Right atrium auricular region (tissue), 2 donors: ENCODE measurements around the gene PLK2. TPM values are rescaled to one million over a fixed set of nuclear protein-coding genes. Genes with fewer than 3 reads are reported as not detected.

Experiments
- DNase-seq: peaks from one replicate; pipeline ENCODE4 v3.0.0-alpha.2; 2019; ENCODE audit warnings: low spot score
- H3K27ac ChIP-seq, 2 donors: fragments of 200-600 bp; sonication (generic); 1 replicate in 1 of 2; 2 replicates in 1 of 2; pipeline ENCODE4 v1.5.1; 2016 to 2019
- H3K27me3 ChIP-seq, 2 donors: fragments of 200-600 bp; sonication (generic); one replicate each; pipeline versions ENCODE4 v1.5.1 to v1.6.0; 2017 to 2019
- H3K36me3 ChIP-seq: fragments of 200-600 bp; sonication (generic); one replicate; pipeline ENCODE4 v1.5.1; 2016
- H3K4me1 ChIP-seq, 2 donors: fragments of 200-600 bp; sonication (generic); one replicate each; pipeline versions ENCODE4 v1.5.1 to v1.6.0; 2017 to 2019
- H3K4me3 ChIP-seq, 2 donors: fragments of 200-600 bp; sonication (generic); 1 replicate in 1 of 2; 2 replicates in 1 of 2; pipeline ENCODE4 v1.5.1; 2017 to 2019; ENCODE audit warnings: mild to moderate bottlenecking in 1 of 2, moderate library complexity in 1 of 2
- H3K9me3 ChIP-seq, 2 donors: fragments of 200-600 bp; sonication (generic); one replicate each; pipeline ENCODE4 v1.5.1; 2019
- total RNA-seq, 2 donors: library from RNA; depleted of rRNA; stranded (reverse); fragments of >200 nt; gene quantifications; one replicate each; pipeline ENCODE4 v1.1.0, GENCODE V29; 2016
- TF ChIP-seq, protein P1 (sequence below), 2 donors: fragments of 200-600 bp; sonication (generic); IDR thresholded peaks; one replicate each; pipeline ENCODE4 v1.5.1; 2019; ENCODE audit warnings: antibody characterized with exemption in 2 of 2

The PLK2 gene
- total RNA-seq, 2 donors from 2014 or later = 63.3 to 138 TPM

DNA sequence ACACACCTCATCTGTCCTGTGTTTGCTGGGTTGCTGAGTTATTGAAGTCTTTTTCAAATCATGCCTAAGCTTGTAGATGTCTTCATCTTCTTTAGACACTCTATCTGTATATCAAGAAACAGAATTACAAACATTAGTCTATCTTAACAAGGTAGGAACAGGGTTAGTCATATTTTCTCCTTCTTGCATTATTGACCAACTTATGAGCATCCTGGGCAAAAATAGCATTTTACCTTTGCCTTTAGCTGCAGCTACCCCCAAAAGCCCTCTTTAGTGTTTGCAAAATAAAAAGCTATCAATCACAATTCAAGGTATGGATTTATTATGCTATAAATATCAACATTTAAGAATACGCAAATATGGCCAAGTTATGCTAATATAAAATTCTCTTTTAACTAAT, 3.4 kb downstream of the PLK2 start:
- no peak for DNase-seq
- Histone ChIP-seq H3K4me1 (peaks cover 0 to 37% of the 10 kb centered on the region in 2 donors), H3K4me3 (peak overlapping the region; percentile 86 to 97), H3K9me3 (no peaks in the 10 kb centered on the region), H3K27ac (peak overlapping the region; percentile 14 to 99), H3K27me3 (no peaks in the 10 kb centered on the region), H3K36me3 (peaks cover 56% of the 10 kb centered on the region)
- TF ChIP-seq, protein P1, sequence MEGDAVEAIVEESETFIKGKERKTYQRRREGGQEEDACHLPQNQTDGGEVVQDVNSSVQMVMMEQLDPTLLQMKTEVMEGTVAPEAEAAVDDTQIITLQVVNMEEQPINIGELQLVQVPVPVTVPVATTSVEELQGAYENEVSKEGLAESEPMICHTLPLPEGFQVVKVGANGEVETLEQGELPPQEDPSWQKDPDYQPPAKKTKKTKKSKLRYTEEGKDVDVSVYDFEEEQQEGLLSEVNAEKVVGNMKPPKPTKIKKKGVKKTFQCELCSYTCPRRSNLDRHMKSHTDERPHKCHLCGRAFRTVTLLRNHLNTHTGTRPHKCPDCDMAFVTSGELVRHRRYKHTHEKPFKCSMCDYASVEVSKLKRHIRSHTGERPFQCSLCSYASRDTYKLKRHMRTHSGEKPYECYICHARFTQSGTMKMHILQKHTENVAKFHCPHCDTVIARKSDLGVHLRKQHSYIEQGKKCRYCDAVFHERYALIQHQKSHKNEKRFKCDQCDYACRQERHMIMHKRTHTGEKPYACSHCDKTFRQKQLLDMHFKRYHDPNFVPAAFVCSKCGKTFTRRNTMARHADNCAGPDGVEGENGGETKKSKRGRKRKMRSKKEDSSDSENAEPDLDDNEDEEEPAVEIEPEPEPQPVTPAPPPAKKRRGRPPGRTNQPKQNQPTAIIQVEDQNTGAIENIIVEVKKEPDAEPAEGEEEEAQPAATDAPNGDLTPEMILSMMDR (IDR thresholded peaks at IDR 0.05) = no peak

DNA sequence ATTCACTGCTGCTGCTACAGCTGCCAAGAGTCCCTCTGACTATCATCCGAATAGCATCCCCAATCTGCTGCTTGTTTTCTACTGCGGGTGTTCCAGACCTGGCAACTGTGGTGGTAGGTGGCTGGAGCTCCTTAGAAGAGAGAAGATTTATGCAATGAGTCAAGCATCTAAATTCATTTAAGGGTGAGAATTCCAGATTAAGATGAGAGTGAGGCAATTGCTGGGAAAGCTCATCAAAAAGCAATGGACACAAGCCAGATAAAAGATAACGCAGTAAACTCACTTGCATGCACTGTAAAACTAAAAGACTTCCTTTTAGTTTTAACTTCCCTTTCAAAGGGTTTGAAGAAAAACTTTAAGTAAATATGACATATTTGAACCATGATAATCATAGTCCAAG, 3.9 kb downstream of the PLK2 start:
- TF ChIP-seq, protein P1 (IDR thresholded peaks at IDR 0.05) = no peak
- peaks cover 56% of the 10 kb centered on the region for H3K36me3 ChIP-seq
- DNase-seq = no peak
- no peaks in the 10 kb centered on the region for H3K27me3 ChIP-seq
- no peaks in the 10 kb centered on the region for H3K9me3 ChIP-seq
- H3K4me1 ChIP-seq = peaks cover 0 to 37% of the 10 kb centered on the region in 2 donors
- peak overlapping the region; percentile 14 to 99 for H3K27ac ChIP-seq
- peak overlapping the region; percentile 86 to 97 for H3K4me3 ChIP-seq

DNA sequence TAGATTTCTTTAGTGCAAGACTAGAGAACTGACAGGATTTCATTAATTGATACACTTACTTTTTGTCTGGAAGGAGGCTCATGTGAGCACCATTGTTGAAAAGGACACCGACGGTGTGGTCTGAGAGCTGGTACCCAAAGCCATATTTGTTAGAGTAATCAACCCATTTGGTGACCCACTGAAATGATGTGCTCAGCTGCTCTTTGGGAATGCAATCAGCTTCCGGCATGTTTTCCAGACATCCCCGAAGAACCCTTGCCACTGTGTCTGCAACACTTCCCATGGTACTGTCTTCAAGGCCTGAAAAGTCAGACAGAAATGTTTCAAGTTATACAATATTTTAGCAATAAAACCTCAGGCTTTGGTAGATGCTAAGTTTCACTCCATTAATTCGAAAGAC, 4.4 kb downstream of the PLK2 start:
- H3K36me3 ChIP-seq = peaks cover 56% of the 10 kb centered on the region
- peak overlapping the region; percentile 86 to 97 for H3K4me3 ChIP-seq
- no peaks in the 10 kb centered on the region for H3K27me3 ChIP-seq
- H3K4me1 ChIP-seq = peaks cover 0 to 37% of the 10 kb centered on the region in 2 donors
- H3K27ac ChIP-seq = peak overlapping the region in 1 of 2 donors; percentile 99
- TF ChIP-seq, protein P1 (IDR thresholded peaks at IDR 0.05) = no peak
- DNase-seq = no peak
- H3K9me3 ChIP-seq = no peaks in the 10 kb centered on the region

DNA sequence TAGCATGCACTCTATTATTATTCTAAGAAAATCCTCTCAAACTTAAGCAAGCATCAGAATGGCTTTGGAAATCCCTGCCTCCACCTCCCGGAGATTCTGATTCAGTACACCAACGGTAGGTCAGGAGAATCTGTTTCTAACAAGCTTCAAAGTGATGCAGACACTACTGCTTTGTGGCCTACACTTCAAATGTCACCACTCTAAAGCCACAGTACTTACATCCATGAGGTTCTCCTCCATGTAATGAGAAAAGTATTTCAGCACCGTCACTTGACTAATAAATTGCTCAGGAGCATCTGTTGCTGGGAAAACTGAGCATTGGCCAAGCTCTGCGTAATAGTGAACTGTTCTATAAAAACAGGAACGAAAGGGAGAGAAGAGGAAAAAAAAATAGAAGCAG, 4.8 kb downstream of the PLK2 start:
- no peak for DNase-seq
- Histone ChIP-seq H3K4me3 (peak overlapping the region; percentile 86 to 97), H3K36me3 (peaks cover 56% of the 10 kb centered on the region), H3K9me3 (no peaks in the 10 kb centered on the region), H3K27me3 (no peaks in the 10 kb centered on the region), H3K4me1 (peaks cover 0 to 37% of the 10 kb centered on the region in 2 donors), H3K27ac (peak overlapping the region in 1 of 2 donors; percentile 99)
- TF ChIP-seq, protein P1 (IDR thresholded peaks at IDR 0.05) = no peak

DNA sequence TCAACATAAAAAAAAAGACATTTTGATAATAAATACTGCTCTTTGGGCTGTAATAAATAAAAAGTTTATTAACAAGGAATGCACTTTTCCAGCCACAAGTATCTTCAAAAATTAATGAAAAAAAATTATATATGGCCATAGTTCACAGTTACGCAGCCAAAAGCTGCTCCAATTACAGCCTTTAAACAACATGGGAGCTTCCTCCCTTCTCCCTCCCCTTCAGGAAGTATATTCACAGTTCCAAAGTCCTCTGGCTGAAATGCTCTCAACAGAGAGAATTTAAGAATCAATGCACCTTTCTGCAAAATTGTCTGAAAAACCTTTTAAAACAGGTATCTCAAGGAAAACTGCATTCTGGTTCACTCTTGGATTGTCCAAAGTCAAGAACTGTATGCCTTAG, 5.9 kb downstream of the PLK2 start:
- Histone ChIP-seq H3K4me3 (no peak overlapping the region), H3K27me3 (no peaks in the 10 kb centered on the region), H3K36me3 (peaks cover 56% of the 10 kb centered on the region), H3K27ac (peak overlapping the region in 1 of 2 donors; percentile 33), H3K4me1 (peaks cover 0 to 37% of the 10 kb centered on the region in 2 donors), H3K9me3 (no peaks in the 10 kb centered on the region)
- TF ChIP-seq, protein P1 (IDR thresholded peaks at IDR 0.05) = no peak
- no peak for DNase-seq

DNA sequence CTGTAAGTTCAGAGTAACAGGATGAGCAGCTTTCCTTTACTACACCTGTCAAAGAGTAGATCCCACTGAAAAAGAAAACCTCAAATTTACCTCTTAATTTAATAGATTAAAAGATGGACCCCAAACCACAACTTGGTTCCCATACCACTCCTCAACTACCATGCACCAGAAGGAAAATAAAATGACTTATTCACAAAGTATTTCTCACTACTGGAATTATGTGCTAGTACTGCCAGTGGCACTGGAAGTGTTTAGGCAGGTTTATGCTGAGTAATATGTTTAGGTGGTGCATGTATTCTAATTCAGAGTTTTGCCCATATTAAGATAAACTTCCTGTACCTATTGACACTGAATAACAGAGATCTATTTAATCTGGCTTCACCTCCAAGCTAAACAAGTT, 6.6 kb downstream of the PLK2 start:
- DNase-seq = no peak
- peak overlapping the region in 1 of 2 donors; percentile 33 for H3K27ac ChIP-seq
- TF ChIP-seq, protein P1 (IDR thresholded peaks at IDR 0.05) = no peak
- no peaks in the 10 kb centered on the region for H3K27me3 ChIP-seq
- H3K4me1 ChIP-seq = peaks cover 0 to 37% of the 10 kb centered on the region in 2 donors
- peaks cover 54% of the 10 kb centered on the region for H3K36me3 ChIP-seq
- no peak overlapping the region for H3K4me3 ChIP-seq
- H3K9me3 ChIP-seq = no peaks in the 10 kb centered on the region
